ENCODE measurements around the gene KRT76. TPM values are rescaled to one million over a fixed set of nuclear protein-coding genes. Genes with fewer than 3 reads are reported as not detected.

KRT76 gene
- total and polyA plus RNA-seq, 2 experiments from 2014 or later: not detected

GRCh38 chr12:52805000-52805399, 27.9 kb upstream of the KRT76 start:
- H3K9me3 ChIP-seq (ENCODE audit: low read depth): no peaks in the 10 kb centered on the region
- H3K4me3 ChIP-seq: no peak overlapping the region
- H2AFZ ChIP-seq: no peak overlapping the region
- H3K27me3 ChIP-seq (replicated peaks; ENCODE audit: insufficient read depth): peaks cover 31% of the 10 kb centered on the region
- no peaks in the 10 kb centered on the region for H4K20me1 ChIP-seq (ENCODE audit: insufficient read depth)
- H3F3A ChIP-seq (ENCODE audit: insufficient read depth): no peaks in the 10 kb centered on the region
- in situ Hi-C loops (cut with MboI): no loop called here
- WGBS, 2 experiments (ENCODE audit: low coverage in 1 of 2, low lambda C conversion rate in 2 of 2, missing lambda C conversion rate in 2 of 2): 0% methylated on average over 1 of the region's 1 CpG
- no peaks in the 10 kb centered on the region for H3K79me2 ChIP-seq (ENCODE audit: insufficient read depth)
- no peaks in the 10 kb centered on the region for H3K9me2 ChIP-seq (ENCODE audit: insufficient read depth)
- TF ChIP-seq EZH2phosphoT487 (IDR thresholded peaks at IDR 0.05; ENCODE audit: insufficient read depth, low read depth): no peak
- TF ChIP-seq EZH2 (IDR thresholded peaks at IDR 0.05; ENCODE audit: insufficient read depth, poor library complexity, severe bottlenecking): no peak
- H3K4me2 ChIP-seq (ENCODE audit: unreplicated experiment): no peak overlapping the region
- no peaks in the 10 kb centered on the region for H3K36me3 ChIP-seq (ENCODE audit: low read depth)
- DNase-seq: no peak
- H3K9ac ChIP-seq: no peak overlapping the region
- H3K4me1 ChIP-seq (ENCODE audit: insufficient read depth): no peaks in the 10 kb centered on the region
- no peak overlapping the region for H3K27ac ChIP-seq

GRCh38 chr12:52802442-52802841, 25.3 kb upstream of the KRT76 start:
- WGBS, 2 experiments (ENCODE audit: low coverage in 1 of 2, low lambda C conversion rate in 2 of 2, missing lambda C conversion rate in 2 of 2): 59 to 61% methylated on average over 6 of the region's 6 CpGs
- Histone ChIP-seq H3K36me3 (ENCODE audit: low read depth) (no peaks in the 10 kb centered on the region), H3K9me2 (ENCODE audit: insufficient read depth) (no peaks in the 10 kb centered on the region), H3K9ac (no peak overlapping the region), H3F3A (ENCODE audit: insufficient read depth) (peaks cover 12% of the 10 kb centered on the region; the same call in 1 of the 2 replicates), H3K4me2 (ENCODE audit: unreplicated experiment) (no peak overlapping the region), H2AFZ (no peak overlapping the region), H3K27ac (no peak overlapping the region), H3K4me3 (no peak overlapping the region), H3K79me2 (ENCODE audit: insufficient read depth) (no peaks in the 10 kb centered on the region), H4K20me1 (ENCODE audit: insufficient read depth) (no peaks in the 10 kb centered on the region), H3K4me1 (ENCODE audit: insufficient read depth) (peaks cover 21% of the 10 kb centered on the region), H3K9me3 (ENCODE audit: low read depth) (no peaks in the 10 kb centered on the region), H3K27me3 (replicated peaks; ENCODE audit: insufficient read depth) (peaks cover 8% of the 10 kb centered on the region)
- in situ Hi-C loops (cut with MboI): no loop called here
- DNase-seq: no peak
- TF ChIP-seq EZH2phosphoT487 (IDR thresholded peaks at IDR 0.05; ENCODE audit: insufficient read depth, low read depth) (no peak), EZH2 (IDR thresholded peaks at IDR 0.05; ENCODE audit: insufficient read depth, poor library complexity, severe bottlenecking) (no peak)

- Histone ChIP-seq H3K9me2 (ENCODE audit: insufficient read depth) (no peaks in the 10 kb centered on the region), H3K9ac (no peak overlapping the region), H2AFZ (no peak overlapping the region), H3K36me3 (ENCODE audit: low read depth) (no peaks in the 10 kb centered on the region), H3F3A (ENCODE audit: insufficient read depth) (peaks cover 15% of the 10 kb centered on the region; the same call in 1 of the 2 replicates), H3K4me1 (ENCODE audit: insufficient read depth) (peaks cover 28% of the 10 kb centered on the region), H3K9me3 (ENCODE audit: low read depth) (no peaks in the 10 kb centered on the region), H3K79me2 (ENCODE audit: insufficient read depth) (no peaks in the 10 kb centered on the region), H4K20me1 (ENCODE audit: insufficient read depth) (no peaks in the 10 kb centered on the region), H3K4me2 (ENCODE audit: unreplicated experiment) (no peak overlapping the region), H3K27me3 (replicated peaks; ENCODE audit: insufficient read depth) (peaks cover 8% of the 10 kb centered on the region), H3K27ac (no peak overlapping the region), H3K4me3 (no peak overlapping the region)
- 61% methylated on average over 3 of the region's 3 CpGs for WGBS, 2 experiments (ENCODE audit: low coverage in 1 of 2, low lambda C conversion rate in 2 of 2, missing lambda C conversion rate in 2 of 2)
- in situ Hi-C loops (cut with MboI): no loop called here
- TF ChIP-seq EZH2 (IDR thresholded peaks at IDR 0.05; ENCODE audit: insufficient read depth, poor library complexity, severe bottlenecking) (no peak), EZH2phosphoT487 (IDR thresholded peaks at IDR 0.05; ENCODE audit: insufficient read depth, low read depth) (no peak)
- no peak for DNase-seq
Measured at GRCh38 chr12:52801773-52802172, 24.6 kb upstream of the KRT76 start.

- H3F3A ChIP-seq (ENCODE audit: insufficient read depth): peaks cover 15% of the 10 kb centered on the region; the same call in 1 of the 2 replicates
- WGBS, 2 experiments (ENCODE audit: low coverage in 1 of 2, low lambda C conversion rate in 2 of 2, missing lambda C conversion rate in 2 of 2): 79 to 89% methylated on average over 1 of the region's 1 CpG
- DNase-seq: no peak
Measured at GRCh38 chr12:52800259-52800917, 23.2 kb upstream of the KRT76 start.

More at GRCh38 chr12:52800259-52800917, 23.2 kb upstream of the KRT76 start:
- H3K9me3 ChIP-seq (ENCODE audit: low read depth): no peaks in the 10 kb centered on the region
- H3K9me2 ChIP-seq (ENCODE audit: insufficient read depth): no peaks in the 10 kb centered on the region
- H3K27ac ChIP-seq: no peak overlapping the region
- TF ChIP-seq EZH2phosphoT487 (IDR thresholded peaks at IDR 0.05; ENCODE audit: insufficient read depth, low read depth): no peak
- TF ChIP-seq EZH2 (IDR thresholded peaks at IDR 0.05; ENCODE audit: insufficient read depth, poor library complexity, severe bottlenecking): no peak
- no peaks in the 10 kb centered on the region for H3K79me2 ChIP-seq (ENCODE audit: insufficient read depth)
- H3K9ac ChIP-seq: no peak overlapping the region
- H3K4me1 ChIP-seq (ENCODE audit: insufficient read depth): peaks cover 28% of the 10 kb centered on the region
- in situ Hi-C loops (cut with MboI): no loop called here
- no peaks in the 10 kb centered on the region for H3K36me3 ChIP-seq (ENCODE audit: low read depth)
- no peaks in the 10 kb centered on the region for H3K27me3 ChIP-seq (replicated peaks; ENCODE audit: insufficient read depth)
- no peak overlapping the region for H3K4me2 ChIP-seq (ENCODE audit: unreplicated experiment)
- H4K20me1 ChIP-seq (ENCODE audit: insufficient read depth): no peaks in the 10 kb centered on the region
- no peak overlapping the region for H2AFZ ChIP-seq
- no peak overlapping the region for H3K4me3 ChIP-seq

Measured in GM23248 (cell line).